ENCODE measurements around the gene BECN2.

DNA sequence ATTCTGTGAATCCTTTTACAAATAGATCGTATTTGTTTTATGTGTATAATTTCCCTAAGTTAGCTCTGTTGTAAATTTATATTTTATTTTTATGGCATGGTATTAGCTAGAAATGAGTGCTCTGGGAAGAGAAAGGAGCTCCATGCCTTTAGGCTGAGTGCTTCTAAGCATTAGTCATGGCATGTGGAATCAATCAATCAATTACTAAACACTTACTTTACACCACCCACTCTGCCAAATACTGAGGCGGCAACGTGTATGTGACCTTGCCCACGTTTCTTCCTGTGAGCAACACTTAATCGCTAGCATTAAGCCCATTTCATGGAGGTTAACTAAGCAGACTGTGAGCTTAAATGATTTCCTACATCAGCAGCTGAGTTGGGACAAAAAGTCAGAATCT lies 7.2 kb upstream of the BECN2 start:
- TF ChIP-seq, protein P1, sequence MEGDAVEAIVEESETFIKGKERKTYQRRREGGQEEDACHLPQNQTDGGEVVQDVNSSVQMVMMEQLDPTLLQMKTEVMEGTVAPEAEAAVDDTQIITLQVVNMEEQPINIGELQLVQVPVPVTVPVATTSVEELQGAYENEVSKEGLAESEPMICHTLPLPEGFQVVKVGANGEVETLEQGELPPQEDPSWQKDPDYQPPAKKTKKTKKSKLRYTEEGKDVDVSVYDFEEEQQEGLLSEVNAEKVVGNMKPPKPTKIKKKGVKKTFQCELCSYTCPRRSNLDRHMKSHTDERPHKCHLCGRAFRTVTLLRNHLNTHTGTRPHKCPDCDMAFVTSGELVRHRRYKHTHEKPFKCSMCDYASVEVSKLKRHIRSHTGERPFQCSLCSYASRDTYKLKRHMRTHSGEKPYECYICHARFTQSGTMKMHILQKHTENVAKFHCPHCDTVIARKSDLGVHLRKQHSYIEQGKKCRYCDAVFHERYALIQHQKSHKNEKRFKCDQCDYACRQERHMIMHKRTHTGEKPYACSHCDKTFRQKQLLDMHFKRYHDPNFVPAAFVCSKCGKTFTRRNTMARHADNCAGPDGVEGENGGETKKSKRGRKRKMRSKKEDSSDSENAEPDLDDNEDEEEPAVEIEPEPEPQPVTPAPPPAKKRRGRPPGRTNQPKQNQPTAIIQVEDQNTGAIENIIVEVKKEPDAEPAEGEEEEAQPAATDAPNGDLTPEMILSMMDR (conservative IDR thresholded peaks at IDR 0.05; ENCODE audit: low read length): no peak
- TF ChIP-seq EZH2phosphoT487 (IDR thresholded peaks at IDR 0.05; ENCODE audit: borderline replicate concordance): no peak
